GM23338 (cell line): ENCODE measurements around the gene BNC2. TPM values are rescaled to one million over a fixed set of nuclear protein-coding genes. Genes with fewer than 3 reads are reported as not detected.

ENCODE experiments used
- ATAC-seq: fragments of 200-7000 bp; cut with Tn5 transposase; 3 replicates; pipeline ENCODE4 v1.9.1; 2020
- DNase-seq: peaks from one replicate; pipeline ENCODE4 v3.0.0-alpha.2; 2015; ENCODE audit warnings: low spot score
- H2AFZ ChIP-seq: fragments of 200-600 bp; sonication (generic); 2 replicates; pipeline ENCODE4 v1.8.0; 2016; ENCODE audit warnings: antibody characterized with exemption, mild to moderate bottlenecking, moderate library complexity
- H3F3A ChIP-seq: fragments of 200-600 bp; sonication (generic); replicated peaks from 2 replicates; pipeline ENCODE4 v1.8.0; 2017; ENCODE audit warnings: antibody characterized with exemption, mixed run types, low read depth
- H3K27ac ChIP-seq: fragments of 200-600 bp; sonication (generic); 2 replicates; pipeline ENCODE4 v1.6.1; 2016; ENCODE audit warnings: low read depth
- H3K27me3 ChIP-seq: fragments of 200-600 bp; sonication (generic); 2 replicates; pipeline ENCODE4 v1.8.0; 2016; ENCODE audit warnings: mild to moderate bottlenecking, mixed run types, moderate library complexity; ENCODE audit not compliant: insufficient read depth
- H3K36me3 ChIP-seq: fragments of 200-600 bp; sonication (generic); 2 replicates; pipeline ENCODE4 v1.8.0; 2016; ENCODE audit warnings: mild to moderate bottlenecking; ENCODE audit not compliant: insufficient read depth
- H3K4me1 ChIP-seq: fragments of 200-600 bp; sonication (generic); 2 replicates; pipeline ENCODE4 v1.8.0; 2016; ENCODE audit warnings: mild to moderate bottlenecking, moderate library complexity; ENCODE audit not compliant: insufficient read depth
- H3K4me2 ChIP-seq: fragments of 200-600 bp; sonication (generic); 2 replicates; pipeline ENCODE4 v1.7.1; 2017; ENCODE audit warnings: mixed run types
- H3K4me3 ChIP-seq: fragments of 200-600 bp; sonication (generic); 2 replicates; pipeline ENCODE4 v1.6.1; 2016; ENCODE audit warnings: mixed run types
- H3K79me2 ChIP-seq: fragments of 200-600 bp; sonication (generic); replicated peaks from 2 replicates; pipeline ENCODE4 v1.8.0; 2017; ENCODE audit warnings: mild to moderate bottlenecking; ENCODE audit not compliant: insufficient read depth
- H3K9me2 ChIP-seq: fragments of 200-600 bp; sonication (generic); 2 replicates; pipeline ENCODE4 v1.8.0; 2017; ENCODE audit not compliant: insufficient read depth
- H4K20me1 ChIP-seq: fragments of 200-600 bp; sonication (generic); replicated peaks from 2 replicates; pipeline ENCODE4 v1.8.0; 2017; ENCODE audit warnings: mild to moderate bottlenecking; ENCODE audit not compliant: insufficient read depth
- H3K27ac Mint-ChIP-seq: 2 replicates; pipeline ENCODE4 v1.8.0; 2020; ENCODE audit warnings: inconsistent platforms, mild to moderate bottlenecking, moderate library complexity, mixed read lengths
- H3K27me3 Mint-ChIP-seq: 3 replicates; pipeline ENCODE4 v1.8.0; 2022; ENCODE audit warnings: low read depth, mild to moderate bottlenecking, moderate library complexity, mixed read lengths, inconsistent platforms; ENCODE audit not compliant: insufficient read depth, poor library complexity
- H3K36me3 Mint-ChIP-seq: 3 replicates; pipeline ENCODE4 v1.8.0; 2021; ENCODE audit warnings: low read depth, mild to moderate bottlenecking, inconsistent platforms, moderate library complexity, mixed read lengths
- H3K4me1 Mint-ChIP-seq: 3 replicates; pipeline ENCODE4 v1.8.0; 2020; ENCODE audit warnings: mild to moderate bottlenecking, inconsistent platforms, mixed read lengths
- H3K4me3 Mint-ChIP-seq: 3 replicates; pipeline ENCODE4 v1.8.0; 2021; ENCODE audit warnings: moderate library complexity, mild to moderate bottlenecking, inconsistent platforms, mixed read lengths
- H3K9me3 Mint-ChIP-seq: 3 replicates; pipeline ENCODE4 v1.8.0; 2020; ENCODE audit warnings: moderate library complexity, mild to moderate bottlenecking, inconsistent platforms, mixed read lengths
- CREB1 ChIP-seq: fragments of 250-450 bp; sonication (Bioruptor Pico); IDR thresholded peaks from 2 replicates; pipeline ENCODE4 v1.5.0; 2020; ENCODE audit warnings: low read depth, mild to moderate bottlenecking, moderate library complexity
- CTCF ChIP-seq, 2 experiments: fragments of 200-600 bp in 1 of 2; sonication (generic) in 1 of 2; conservative IDR thresholded peaks; 2 replicates each; pipeline versions ENCODE4 v1.5.1 to v1.6.1; 2016 to 2017; ENCODE audit warnings: antibody characterized with exemption in 2 of 2, low read depth in 2 of 2, mild to moderate bottlenecking in 2 of 2, moderate library complexity in 1 of 2
- EZH2 ChIP-seq: fragments of 200-600 bp; sonication (generic); IDR thresholded peaks from one replicate; pipeline ENCODE4 v1.8.0; 2017; ENCODE audit warnings: antibody characterized with exemption, mild to moderate bottlenecking, low read depth; ENCODE audit not compliant: unreplicated experiment
- EZH2phosphoT487 ChIP-seq: fragments of 200-600 bp; sonication (generic); IDR thresholded peaks from one replicate; pipeline ENCODE4 v1.8.1; 2018; ENCODE audit warnings: antibody characterized with exemption; ENCODE audit not compliant: unreplicated experiment
- JUNB ChIP-seq: IDR thresholded peaks from one replicate; pipeline ENCODE4 v1.6.1; 2016; ENCODE audit warnings: antibody characterized with exemption; ENCODE audit not compliant: unreplicated experiment
- NANOG ChIP-seq: IDR thresholded peaks from 2 replicates; pipeline ENCODE4 v1.6.1; 2016; ENCODE audit warnings: antibody characterized with exemption, borderline replicate concordance
- POLR2AphosphoS5 ChIP-seq: IDR thresholded peaks from 2 replicates; pipeline ENCODE4 v1.6.1; 2016; ENCODE audit warnings: antibody characterized with exemption, low read depth
- STAT1 ChIP-seq: IDR thresholded peaks from one replicate; pipeline ENCODE4 v1.6.1; 2016; ENCODE audit warnings: antibody characterized with exemption; ENCODE audit not compliant: unreplicated experiment
- ZNF114 ChIP-seq: fragments of 250-450 bp; sonication (Bioruptor Pico); IDR thresholded peaks from 2 replicates; pipeline ENCODE4 v1.5.0; 2020; ENCODE audit warnings: mild to moderate bottlenecking, moderate library complexity
- ZNF331 ChIP-seq: fragments of 250-450 bp; sonication (Bioruptor Pico); IDR thresholded peaks from 2 replicates; pipeline ENCODE4 v1.5.0; 2020; ENCODE audit warnings: low read depth, mild to moderate bottlenecking, moderate library complexity
- ZNF462 ChIP-seq: fragments of 250-450 bp; sonication (Bioruptor Pico); IDR thresholded peaks from 2 replicates; pipeline ENCODE4 v1.5.0; 2020; ENCODE audit warnings: mild to moderate bottlenecking, moderate library complexity
- polyA plus RNA-seq: library from polyadenylated mRNA; unstranded; fragments of >200 nt; fragmentation: Nextera tagmentation; extraction: Ambion mirVana; gene quantifications from 2 replicates; pipeline ENCODE4 v1.2.1, GENCODE V29; 2016
- total RNA-seq: library from RNA; depleted of rRNA; stranded (reverse); fragments of >200 nt; shearing (Covaris generic); gene quantifications from 2 replicates; pipeline ENCODE4 v1.2.3, GENCODE V29; 2014
- TF ChIP-seq, protein P1 (sequence below): IDR thresholded peaks from one replicate; pipeline ENCODE4 v1.6.1; 2018; ENCODE audit warnings: antibody characterized with exemption; ENCODE audit not compliant: unreplicated experiment
- TF ChIP-seq, protein P2 (sequence below): IDR thresholded peaks from 2 replicates; pipeline ENCODE4 v1.6.1; 2016; ENCODE audit warnings: antibody characterized with exemption

BNC2 gene
- total and polyA plus RNA-seq, 2 experiments from 2014 or later: 12.7 to 13.2 TPM

DNA sequence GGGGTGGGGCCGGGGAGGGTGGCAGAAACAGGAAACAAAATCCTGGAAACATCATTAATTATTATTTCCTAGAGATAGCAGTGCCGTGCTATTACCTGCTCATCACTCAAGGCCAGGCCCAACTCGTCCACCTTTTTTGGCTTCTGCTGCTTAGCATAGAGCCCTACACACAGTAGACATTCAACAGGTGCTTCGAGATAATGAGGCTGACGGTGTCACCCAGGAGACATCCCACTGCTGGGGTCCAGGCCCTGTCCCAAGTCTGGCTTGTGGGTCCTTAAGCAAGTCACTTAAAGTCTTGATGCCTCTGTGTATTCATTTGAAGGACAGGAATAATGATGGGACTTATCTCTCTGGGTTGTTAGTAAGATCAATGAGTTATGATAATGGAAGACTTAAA, 506.6 kb downstream of the BNC2 start:
- Histone ChIP-seq H3K79me2 (no peaks in the 10 kb centered on the region), H3K27ac (no peak overlapping the region), H3K36me3 (no peaks in the 10 kb centered on the region), H4K20me1 (no peaks in the 10 kb centered on the region), H3K27me3 (no peaks in the 10 kb centered on the region), H3K4me3 (no peak overlapping the region), H3K9me2 (peaks cover 39% of the 10 kb centered on the region; the same call in 1 of the 2 replicates), H3K4me1 (peaks cover 7% of the 10 kb centered on the region; the same call in 1 of the 2 replicates), H3F3A (no peaks in the 10 kb centered on the region), H2AFZ (no peak overlapping the region), H3K4me2 (no peak overlapping the region)
- TF ChIP-seq CTCF (conservative IDR thresholded peaks at IDR 0.05; ENCODE audit: low read depth in 2 of 2) (no peak), ZNF331 (CRISPR knock-in tag) (no peak), EZH2 (no peak), STAT1 (no peak), ZNF114 (no peak), ZNF462 (CRISPR knock-in tag) (no peak), EZH2phosphoT487 (no peak), CREB1 (no peak), NANOG (no peak), JUNB (no peak), POLR2AphosphoS5 (no peak)
- TF ChIP-seq, protein P1, sequence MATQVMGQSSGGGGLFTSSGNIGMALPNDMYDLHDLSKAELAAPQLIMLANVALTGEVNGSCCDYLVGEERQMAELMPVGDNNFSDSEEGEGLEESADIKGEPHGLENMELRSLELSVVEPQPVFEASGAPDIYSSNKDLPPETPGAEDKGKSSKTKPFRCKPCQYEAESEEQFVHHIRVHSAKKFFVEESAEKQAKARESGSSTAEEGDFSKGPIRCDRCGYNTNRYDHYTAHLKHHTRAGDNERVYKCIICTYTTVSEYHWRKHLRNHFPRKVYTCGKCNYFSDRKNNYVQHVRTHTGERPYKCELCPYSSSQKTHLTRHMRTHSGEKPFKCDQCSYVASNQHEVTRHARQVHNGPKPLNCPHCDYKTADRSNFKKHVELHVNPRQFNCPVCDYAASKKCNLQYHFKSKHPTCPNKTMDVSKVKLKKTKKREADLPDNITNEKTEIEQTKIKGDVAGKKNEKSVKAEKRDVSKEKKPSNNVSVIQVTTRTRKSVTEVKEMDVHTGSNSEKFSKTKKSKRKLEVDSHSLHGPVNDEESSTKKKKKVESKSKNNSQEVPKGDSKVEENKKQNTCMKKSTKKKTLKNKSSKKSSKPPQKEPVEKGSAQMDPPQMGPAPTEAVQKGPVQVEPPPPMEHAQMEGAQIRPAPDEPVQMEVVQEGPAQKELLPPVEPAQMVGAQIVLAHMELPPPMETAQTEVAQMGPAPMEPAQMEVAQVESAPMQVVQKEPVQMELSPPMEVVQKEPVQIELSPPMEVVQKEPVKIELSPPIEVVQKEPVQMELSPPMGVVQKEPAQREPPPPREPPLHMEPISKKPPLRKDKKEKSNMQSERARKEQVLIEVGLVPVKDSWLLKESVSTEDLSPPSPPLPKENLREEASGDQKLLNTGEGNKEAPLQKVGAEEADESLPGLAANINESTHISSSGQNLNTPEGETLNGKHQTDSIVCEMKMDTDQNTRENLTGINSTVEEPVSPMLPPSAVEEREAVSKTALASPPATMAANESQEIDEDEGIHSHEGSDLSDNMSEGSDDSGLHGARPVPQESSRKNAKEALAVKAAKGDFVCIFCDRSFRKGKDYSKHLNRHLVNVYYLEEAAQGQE: no peak
- TF ChIP-seq, protein P2, sequence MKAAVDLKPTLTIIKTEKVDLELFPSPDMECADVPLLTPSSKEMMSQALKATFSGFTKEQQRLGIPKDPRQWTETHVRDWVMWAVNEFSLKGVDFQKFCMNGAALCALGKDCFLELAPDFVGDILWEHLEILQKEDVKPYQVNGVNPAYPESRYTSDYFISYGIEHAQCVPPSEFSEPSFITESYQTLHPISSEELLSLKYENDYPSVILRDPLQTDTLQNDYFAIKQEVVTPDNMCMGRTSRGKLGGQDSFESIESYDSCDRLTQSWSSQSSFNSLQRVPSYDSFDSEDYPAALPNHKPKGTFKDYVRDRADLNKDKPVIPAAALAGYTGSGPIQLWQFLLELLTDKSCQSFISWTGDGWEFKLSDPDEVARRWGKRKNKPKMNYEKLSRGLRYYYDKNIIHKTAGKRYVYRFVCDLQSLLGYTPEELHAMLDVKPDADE: no peak
- Mint-ChIP-seq H3K27me3 (peaks cover 3% of the 10 kb centered on the region), H3K27ac (no peak overlapping the region), H3K4me3 (no peak overlapping the region), H3K4me1 (peaks cover 8% of the 10 kb centered on the region), H3K36me3 (peaks cover 3% of the 10 kb centered on the region; the same call in 2 of the 3 replicates), H3K9me3 (peaks cover 7% of the 10 kb centered on the region; the same call in 2 of the 3 replicates)
- no peak for DNase-seq
- no peak for ATAC-seq
